SU-DHL-6 (cell line): ENCODE data around the gene CNOT6L.
"Not testable (repeated sequence)": the region's sequence is repeated elsewhere in the genome, so short reads cannot be mapped to it uniquely, and the experiment has no call there.

Source experiments
- H2AFZ ChIP-seq: fragments of 200-600 bp; sonication (generic); 2 replicates; pipeline ENCODE4 v1.6.1; 2014; ENCODE audit warnings: low read depth, mild to moderate bottlenecking, moderate library complexity, mixed read lengths, antibody characterized with exemption, low read length; ENCODE audit not compliant: severe bottlenecking
- H3F3A ChIP-seq: fragments of 200-600 bp; shearing (Covaris generic); 2 replicates; pipeline ENCODE4 v1.6.0; 2016; ENCODE audit warnings: antibody characterized with exemption, mild to moderate bottlenecking; ENCODE audit not compliant: insufficient read depth
- H3K27ac ChIP-seq: fragments of 200-600 bp; sonication (generic); 2 replicates; pipeline ENCODE4 v1.5.1; 2016; ENCODE audit warnings: low read depth, mild to moderate bottlenecking, low read length, moderate library complexity, mixed read lengths
- H3K27me3 ChIP-seq: fragments of 200-600 bp; sonication (generic), shearing (Covaris generic); 2 replicates; pipeline ENCODE4 v1.6.0; 2014; ENCODE audit warnings: mild to moderate bottlenecking, low read length
- H3K36me3 ChIP-seq: fragments of 200-600 bp; sonication (generic); 2 replicates; pipeline ENCODE4 v1.6.1; 2014; ENCODE audit warnings: mild to moderate bottlenecking, low read length, mixed read lengths
- H3K4me2 ChIP-seq: fragments of 300-600, 200-600 bp; shearing (Covaris generic), sonication (generic); 2 replicates; pipeline ENCODE4 v1.6.0; 2014; ENCODE audit warnings: low read length, low read depth, mild to moderate bottlenecking; ENCODE audit not compliant: poor library complexity, severe bottlenecking
- H3K4me3 ChIP-seq: fragments of 200-600 bp; sonication (generic); 2 replicates; pipeline ENCODE4 v1.5.1; 2014; ENCODE audit warnings: antibody characterized with exemption, low read length, mild to moderate bottlenecking, mixed read lengths; ENCODE audit not compliant: insufficient read depth, poor library complexity, severe bottlenecking
- H3K79me2 ChIP-seq: fragments of 200-600 bp; sonication (generic); 2 replicates; pipeline ENCODE4 v1.6.1; 2014; ENCODE audit warnings: mild to moderate bottlenecking, low read length, moderate library complexity; ENCODE audit not compliant: insufficient read depth
- H3K9ac ChIP-seq: fragments of 200-600 bp; sonication (generic); 2 replicates; pipeline ENCODE4 v1.7.0; 2014; ENCODE audit warnings: mild to moderate bottlenecking, low read length
- H3K9me2 ChIP-seq: fragments of 200-600 bp; sonication (generic); replicated peaks from 2 replicates; pipeline ENCODE4 v1.6.1; 2014; ENCODE audit warnings: low read length; ENCODE audit not compliant: insufficient read depth
- H3K9me3 ChIP-seq: fragments of 200-600 bp; sonication (generic); 2 replicates; pipeline ENCODE4 v1.6.1; 2014; ENCODE audit warnings: low read length, mixed read lengths; ENCODE audit not compliant: insufficient read depth
- H4K20me1 ChIP-seq: fragments of 200-600 bp; sonication (generic); 2 replicates; pipeline ENCODE4 v1.6.1; 2014; ENCODE audit warnings: low read depth, mild to moderate bottlenecking, antibody characterized with exemption, low read length, moderate library complexity, mixed read lengths
- EZH2phosphoT487 ChIP-seq: fragments of 200-600 bp; sonication (generic), shearing (Covaris generic); conservative IDR thresholded peaks from 2 replicates; pipeline ENCODE4 v1.6.1; 2018; ENCODE audit warnings: mild to moderate bottlenecking, antibody characterized with exemption, low read length, moderate library complexity, mixed read lengths
- TF ChIP-seq, protein P1 (sequence below): fragments of 200-600 bp; sonication (generic); IDR thresholded peaks from one replicate; pipeline ENCODE4 v1.5.1; 2017; ENCODE audit warnings: antibody characterized with exemption, mild to moderate bottlenecking, low read length, moderate library complexity; ENCODE audit not compliant: insufficient read depth, poor library complexity, severe bottlenecking

The CNOT6L gene

DNA sequence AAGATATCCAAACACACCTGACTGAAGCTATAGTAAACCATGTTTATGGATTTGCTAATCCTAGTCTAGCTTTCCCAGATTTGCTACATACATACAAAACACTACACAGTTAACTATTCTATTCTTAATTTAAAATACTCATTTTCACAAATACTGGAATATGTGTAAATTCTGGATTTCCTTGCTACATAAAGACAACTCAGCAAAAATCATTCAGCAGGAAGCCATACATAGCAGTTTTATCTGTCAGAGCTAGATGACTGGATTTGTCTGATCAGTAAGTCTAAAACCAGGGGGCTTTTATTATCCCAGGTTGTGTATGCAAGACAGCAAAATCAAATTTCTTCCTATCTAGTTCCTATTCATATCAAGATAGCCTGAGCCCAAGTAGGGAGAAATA lies 98.1 kb downstream of the CNOT6L start:
- Histone ChIP-seq H3K9me3 (no peaks in the 10 kb centered on the region), H3K9ac (no peak overlapping the region), H3K4me3 (no peak overlapping the region), H3K79me2 (no peaks in the 10 kb centered on the region), H3K4me2 (no peak overlapping the region), H4K20me1 (no peaks in the 10 kb centered on the region), H3K9me2 (no peaks in the 10 kb centered on the region), H3K27ac (no peak overlapping the region), H3K36me3 (no peaks in the 10 kb centered on the region), H2AFZ (no peak overlapping the region), H3K27me3 (no peaks in the 10 kb centered on the region), H3F3A (no peaks in the 10 kb centered on the region)
- TF ChIP-seq, protein P1, sequence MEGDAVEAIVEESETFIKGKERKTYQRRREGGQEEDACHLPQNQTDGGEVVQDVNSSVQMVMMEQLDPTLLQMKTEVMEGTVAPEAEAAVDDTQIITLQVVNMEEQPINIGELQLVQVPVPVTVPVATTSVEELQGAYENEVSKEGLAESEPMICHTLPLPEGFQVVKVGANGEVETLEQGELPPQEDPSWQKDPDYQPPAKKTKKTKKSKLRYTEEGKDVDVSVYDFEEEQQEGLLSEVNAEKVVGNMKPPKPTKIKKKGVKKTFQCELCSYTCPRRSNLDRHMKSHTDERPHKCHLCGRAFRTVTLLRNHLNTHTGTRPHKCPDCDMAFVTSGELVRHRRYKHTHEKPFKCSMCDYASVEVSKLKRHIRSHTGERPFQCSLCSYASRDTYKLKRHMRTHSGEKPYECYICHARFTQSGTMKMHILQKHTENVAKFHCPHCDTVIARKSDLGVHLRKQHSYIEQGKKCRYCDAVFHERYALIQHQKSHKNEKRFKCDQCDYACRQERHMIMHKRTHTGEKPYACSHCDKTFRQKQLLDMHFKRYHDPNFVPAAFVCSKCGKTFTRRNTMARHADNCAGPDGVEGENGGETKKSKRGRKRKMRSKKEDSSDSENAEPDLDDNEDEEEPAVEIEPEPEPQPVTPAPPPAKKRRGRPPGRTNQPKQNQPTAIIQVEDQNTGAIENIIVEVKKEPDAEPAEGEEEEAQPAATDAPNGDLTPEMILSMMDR = no peak
- no peak for TF ChIP-seq EZH2phosphoT487

DNA sequence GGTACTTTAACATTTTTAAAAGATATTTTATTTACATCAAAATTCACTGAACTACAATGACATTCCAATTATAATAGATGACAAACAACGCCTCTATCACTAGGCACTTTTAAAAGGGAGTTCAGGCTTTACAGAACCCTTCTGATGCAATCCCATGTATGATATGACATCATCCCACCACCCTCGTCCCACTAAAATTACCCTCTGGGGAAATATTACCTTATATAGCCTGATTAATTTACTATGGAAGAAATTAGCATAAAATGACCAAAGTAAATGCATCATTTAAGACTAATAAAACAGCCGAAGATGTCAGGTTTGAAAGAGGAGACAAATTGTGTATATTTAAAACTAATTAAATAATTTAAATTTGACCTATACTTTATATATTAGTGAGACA lies 100.7 kb downstream of the CNOT6L start:
- not testable (repeated sequence) for H3K4me3 ChIP-seq, H3K9me2 ChIP-seq, H3K27ac ChIP-seq, H3K79me2 ChIP-seq, H2AFZ ChIP-seq, H3K36me3 ChIP-seq, H3F3A ChIP-seq, H3K4me2 ChIP-seq, H3K9me3 ChIP-seq, H3K9ac ChIP-seq, H3K27me3 ChIP-seq, H4K20me1 ChIP-seq

DNA sequence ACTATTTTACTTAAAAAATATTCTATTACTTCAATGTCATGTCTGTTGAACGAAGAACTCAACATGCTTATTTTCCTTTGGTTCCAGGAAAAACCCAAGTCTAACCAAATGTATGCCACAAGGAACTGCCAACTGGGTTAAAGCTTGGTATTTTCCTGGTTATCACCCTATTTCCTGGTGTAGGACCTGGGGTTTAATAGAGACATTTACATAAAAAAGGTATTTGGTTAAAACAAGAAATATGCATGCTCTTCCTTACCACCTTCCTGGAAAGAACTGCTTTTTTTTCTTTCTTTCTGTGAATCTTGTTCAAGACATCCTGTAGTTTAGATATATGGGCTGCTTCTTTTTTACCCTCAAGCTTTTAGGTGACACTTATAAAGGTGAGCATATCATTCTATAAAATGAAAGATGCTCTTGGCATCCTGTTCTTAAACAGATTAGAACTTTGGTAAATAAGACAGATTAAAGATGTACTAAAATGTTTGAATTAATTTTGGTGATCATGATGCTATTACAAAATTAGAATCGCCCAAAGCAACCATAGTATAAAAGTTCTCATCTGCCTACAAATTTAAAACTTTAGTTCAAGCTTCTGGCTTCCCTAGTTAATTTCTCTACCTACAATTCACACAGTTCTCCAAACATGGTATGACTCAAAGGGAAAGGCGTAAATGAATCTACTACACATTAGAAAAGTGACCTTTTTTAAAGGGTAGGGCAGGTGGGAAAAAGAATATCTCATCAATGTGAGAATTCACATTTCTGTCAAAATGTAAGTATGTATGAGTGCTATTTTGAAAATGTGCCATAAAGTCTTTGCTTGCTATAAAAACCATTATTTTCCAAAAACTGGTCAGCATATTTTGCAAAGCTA lies 103.5 kb downstream of the CNOT6L start:
- no peaks in the 10 kb centered on the region for H3F3A ChIP-seq
- H3K4me3 ChIP-seq = no peak overlapping the region
- H3K9me3 ChIP-seq = no peaks in the 10 kb centered on the region
- no peaks in the 10 kb centered on the region for H3K27me3 ChIP-seq
- no peak overlapping the region for H3K4me2 ChIP-seq
- no peak overlapping the region for H2AFZ ChIP-seq
- H4K20me1 ChIP-seq = no peaks in the 10 kb centered on the region
- TF ChIP-seq, protein P1 = no peak
- TF ChIP-seq EZH2phosphoT487 = no peak
- H3K79me2 ChIP-seq = no peaks in the 10 kb centered on the region
- no peaks in the 10 kb centered on the region for H3K9me2 ChIP-seq
- no peak overlapping the region for H3K9ac ChIP-seq
- H3K36me3 ChIP-seq = no peaks in the 10 kb centered on the region
- H3K27ac ChIP-seq = no peak overlapping the region

DNA sequence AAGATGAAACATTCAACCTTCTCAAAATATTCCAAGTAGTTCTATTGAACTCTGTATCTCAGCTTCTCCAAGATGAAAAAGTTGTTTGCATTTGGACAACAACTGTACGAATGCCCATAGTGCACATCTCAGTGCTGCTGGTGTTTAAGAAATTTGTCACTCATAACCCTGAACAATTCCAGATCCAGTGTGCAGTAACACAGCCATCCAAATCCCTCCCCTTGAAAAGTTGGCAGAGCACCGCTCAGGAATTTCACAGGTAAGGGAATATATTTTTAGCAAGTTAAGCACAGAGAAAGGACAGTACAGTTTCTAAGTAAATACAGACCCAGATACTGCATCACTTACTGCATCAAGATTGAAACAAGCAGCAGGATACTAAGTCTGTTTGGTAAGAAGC lies 104.7 kb downstream of the CNOT6L start:
- no peaks in the 10 kb centered on the region for H4K20me1 ChIP-seq
- no peak overlapping the region for H3K4me3 ChIP-seq
- H3K4me2 ChIP-seq = no peak overlapping the region
- H3K27me3 ChIP-seq = no peaks in the 10 kb centered on the region
- no peaks in the 10 kb centered on the region for H3K9me3 ChIP-seq
- H3F3A ChIP-seq = no peaks in the 10 kb centered on the region
- no peak overlapping the region for H2AFZ ChIP-seq
- H3K9ac ChIP-seq = no peak overlapping the region
- no peaks in the 10 kb centered on the region for H3K9me2 ChIP-seq
- H3K36me3 ChIP-seq = no peaks in the 10 kb centered on the region
- H3K27ac ChIP-seq = no peak overlapping the region
- TF ChIP-seq, protein P1 = no peak
- TF ChIP-seq EZH2phosphoT487 = no peak
- H3K79me2 ChIP-seq = no peaks in the 10 kb centered on the region
